IMR-90 (cell line): ENCODE measurements around the gene DCDC2.

ENCODE experiments used
- BHLHE40 ChIP-seq: fragments of 150-350 bp; IDR thresholded peaks from 2 replicates; pipeline ENCODE4 v1.6.1; 2016; ENCODE audit warnings: mild to moderate bottlenecking, low read depth, low read length
- ELK1 ChIP-seq: fragments of 150-350 bp; IDR thresholded peaks from 2 replicates; pipeline ENCODE4 v1.6.1; 2016; ENCODE audit warnings: low read depth, mild to moderate bottlenecking, low read length, moderate library complexity, borderline replicate concordance
- FOS ChIP-seq: fragments of 150-350 bp; IDR thresholded peaks from 2 replicates; pipeline ENCODE4 v1.6.1; 2016; ENCODE audit warnings: low read depth, low read length
- MAFK ChIP-seq: IDR thresholded peaks from 2 replicates; pipeline ENCODE4 v1.6.1; 2012; ENCODE audit warnings: low read depth, low read length, improper control_type of control experiment
- MAZ ChIP-seq: IDR thresholded peaks from 2 replicates; pipeline ENCODE4 v1.6.1; 2012; ENCODE audit warnings: low read depth, mild to moderate bottlenecking, low read length, improper control_type of control experiment, moderate library complexity, borderline replicate concordance
- POLR2A ChIP-seq: IDR thresholded peaks from 2 replicates; pipeline ENCODE4 v1.6.1; 2012; ENCODE audit warnings: mild to moderate bottlenecking, low read depth, low read length
- RAD21 ChIP-seq: IDR thresholded peaks from 2 replicates; pipeline ENCODE4 v1.6.1; 2012; ENCODE audit warnings: low read length, improper control_type of control experiment
- RCOR1 ChIP-seq: IDR thresholded peaks from 2 replicates; pipeline ENCODE4 v1.6.1; 2012; ENCODE audit warnings: mild to moderate bottlenecking, low read length, improper control_type of control experiment; ENCODE audit not compliant: insufficient replicate concordance
- RFX5 ChIP-seq: IDR thresholded peaks from 2 replicates; pipeline ENCODE4 v1.8.0; 2012; ENCODE audit warnings: low read depth, mild to moderate bottlenecking, low read length, moderate library complexity
- SMC3 ChIP-seq: fragments of 150-350 bp; IDR thresholded peaks from 2 replicates; pipeline ENCODE4 v1.6.1; 2016; ENCODE audit warnings: low read depth, mild to moderate bottlenecking, antibody characterized with exemption, low read length, moderate library complexity
- USF2 ChIP-seq: fragments of 150-350 bp; IDR thresholded peaks from 2 replicates; pipeline ENCODE4 v1.6.1; 2017; ENCODE audit warnings: mild to moderate bottlenecking, antibody characterized with exemption, low read length, low read depth
- TF ChIP-seq, protein P1 (sequence below): conservative IDR thresholded peaks from 2 replicates; pipeline ENCODE4 v1.5.1; 2012; ENCODE audit warnings: mild to moderate bottlenecking, low read depth, low read length, improper control_type of control experiment

- TF ChIP-seq, protein P1, sequence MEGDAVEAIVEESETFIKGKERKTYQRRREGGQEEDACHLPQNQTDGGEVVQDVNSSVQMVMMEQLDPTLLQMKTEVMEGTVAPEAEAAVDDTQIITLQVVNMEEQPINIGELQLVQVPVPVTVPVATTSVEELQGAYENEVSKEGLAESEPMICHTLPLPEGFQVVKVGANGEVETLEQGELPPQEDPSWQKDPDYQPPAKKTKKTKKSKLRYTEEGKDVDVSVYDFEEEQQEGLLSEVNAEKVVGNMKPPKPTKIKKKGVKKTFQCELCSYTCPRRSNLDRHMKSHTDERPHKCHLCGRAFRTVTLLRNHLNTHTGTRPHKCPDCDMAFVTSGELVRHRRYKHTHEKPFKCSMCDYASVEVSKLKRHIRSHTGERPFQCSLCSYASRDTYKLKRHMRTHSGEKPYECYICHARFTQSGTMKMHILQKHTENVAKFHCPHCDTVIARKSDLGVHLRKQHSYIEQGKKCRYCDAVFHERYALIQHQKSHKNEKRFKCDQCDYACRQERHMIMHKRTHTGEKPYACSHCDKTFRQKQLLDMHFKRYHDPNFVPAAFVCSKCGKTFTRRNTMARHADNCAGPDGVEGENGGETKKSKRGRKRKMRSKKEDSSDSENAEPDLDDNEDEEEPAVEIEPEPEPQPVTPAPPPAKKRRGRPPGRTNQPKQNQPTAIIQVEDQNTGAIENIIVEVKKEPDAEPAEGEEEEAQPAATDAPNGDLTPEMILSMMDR: no peak
- TF ChIP-seq ELK1: no peak
- TF ChIP-seq RFX5: no peak
- TF ChIP-seq POLR2A: no peak
- no peak for TF ChIP-seq USF2
- TF ChIP-seq RCOR1: no peak
- no peak; the same call in 1 of the 2 replicates for TF ChIP-seq BHLHE40
- no peak for TF ChIP-seq SMC3
- TF ChIP-seq MAFK: no peak
- TF ChIP-seq MAZ: no peak
- no peak for TF ChIP-seq FOS
- TF ChIP-seq RAD21: no peak
Observed at GRCh38 chr6:24313251-24314141, 44.4 kb downstream of the DCDC2 start.
